ENCODE data around the gene KCNQ1.

KCNQ1 gene, protein sequence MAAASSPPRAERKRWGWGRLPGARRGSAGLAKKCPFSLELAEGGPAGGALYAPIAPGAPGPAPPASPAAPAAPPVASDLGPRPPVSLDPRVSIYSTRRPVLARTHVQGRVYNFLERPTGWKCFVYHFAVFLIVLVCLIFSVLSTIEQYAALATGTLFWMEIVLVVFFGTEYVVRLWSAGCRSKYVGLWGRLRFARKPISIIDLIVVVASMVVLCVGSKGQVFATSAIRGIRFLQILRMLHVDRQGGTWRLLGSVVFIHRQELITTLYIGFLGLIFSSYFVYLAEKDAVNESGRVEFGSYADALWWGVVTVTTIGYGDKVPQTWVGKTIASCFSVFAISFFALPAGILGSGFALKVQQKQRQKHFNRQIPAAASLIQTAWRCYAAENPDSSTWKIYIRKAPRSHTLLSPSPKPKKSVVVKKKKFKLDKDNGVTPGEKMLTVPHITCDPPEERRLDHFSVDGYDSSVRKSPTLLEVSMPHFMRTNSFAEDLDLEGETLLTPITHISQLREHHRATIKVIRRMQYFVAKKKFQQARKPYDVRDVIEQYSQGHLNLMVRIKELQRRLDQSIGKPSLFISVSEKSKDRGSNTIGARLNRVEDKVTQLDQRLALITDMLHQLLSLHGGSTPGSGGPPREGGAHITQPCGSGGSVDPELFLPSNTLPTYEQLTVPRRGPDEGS

GRCh38 chr11:2444821-2445745 is at the start of gene KCNQ1:
Gene KCNQ1, plus strand, starts transcription at chr11:2445008. Its CDS starts 91 bp downstream, at chr11:2445099.
- no peak for DNase-seq (ENCODE audit: low read depth in 2 of 2)

DNA sequence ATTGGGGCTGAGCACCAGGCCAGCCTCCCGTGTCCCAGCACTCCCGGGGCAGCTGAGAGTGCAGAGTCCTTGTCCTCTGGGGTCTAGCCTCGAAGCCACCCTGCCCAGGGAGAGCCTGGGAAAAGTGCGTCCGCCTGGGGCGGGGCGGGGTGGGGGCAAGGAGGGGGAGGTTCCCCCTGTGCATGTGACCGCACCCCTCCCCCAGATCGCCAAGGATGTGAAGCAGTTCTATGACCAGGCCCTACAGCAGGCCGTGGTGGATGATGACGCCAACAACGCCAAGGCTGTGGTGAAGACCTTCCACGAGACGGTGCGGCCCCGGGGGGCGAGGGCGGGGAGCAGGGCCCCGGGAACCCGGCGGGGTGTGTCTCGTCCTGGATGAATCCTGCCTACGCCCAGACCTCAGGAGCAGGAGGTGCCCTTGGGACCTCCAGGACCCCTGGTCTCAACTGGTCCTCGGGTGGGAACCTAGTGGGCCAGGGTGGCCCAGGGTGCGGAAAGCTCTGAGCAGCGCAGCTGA is 49.5 kb upstream of the KCNQ1 start:
- DNase-seq (ENCODE audit: low read depth in 2 of 2): no peak

DNA sequence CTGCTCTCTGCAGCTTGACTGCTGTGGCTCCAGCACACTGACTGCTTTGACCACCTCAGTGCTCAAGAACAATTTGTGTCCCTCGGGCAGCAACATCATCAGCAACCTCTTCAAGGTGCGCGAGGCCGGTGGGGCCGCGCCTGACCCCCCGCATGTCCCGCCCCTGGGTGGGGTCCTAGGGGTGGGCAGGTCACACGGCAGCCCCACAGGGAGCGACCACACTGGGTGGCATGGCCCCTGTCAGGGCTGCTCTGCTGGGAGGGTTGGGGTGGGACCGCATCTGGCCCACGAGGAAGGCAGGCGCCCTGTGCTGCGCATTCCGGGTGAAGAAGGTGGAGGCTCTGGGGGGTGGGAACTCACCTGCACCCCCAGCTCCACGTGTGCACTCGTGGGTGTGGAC is 49.0 kb upstream of the KCNQ1 start:
- DNase-seq (ENCODE audit: low read depth in 2 of 2): no peak

DNA sequence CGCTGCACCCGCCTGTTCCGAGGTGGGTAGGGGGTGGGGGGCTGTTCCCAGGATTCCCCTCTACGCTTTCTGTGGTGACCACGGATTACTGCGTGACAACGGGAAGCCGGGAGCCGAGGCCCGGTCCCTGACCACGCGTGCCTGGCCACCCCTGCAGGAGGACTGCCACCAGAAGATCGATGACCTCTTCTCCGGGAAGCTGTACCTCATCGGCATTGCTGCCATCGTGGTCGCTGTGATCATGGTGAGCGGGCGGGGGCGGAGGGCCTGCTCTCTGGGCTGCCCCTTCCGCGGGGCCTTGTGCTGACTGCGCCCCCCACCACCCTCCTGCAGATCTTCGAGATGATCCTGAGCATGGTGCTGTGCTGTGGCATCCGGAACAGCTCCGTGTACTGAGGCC is 48.3 kb upstream of the KCNQ1 start:
- no peak for DNase-seq (ENCODE audit: low read depth in 2 of 2)

- no peak for DNase-seq (ENCODE audit: low read depth in 2 of 2)
Measured at GRCh38 chr11:2397005-2397404, 47.8 kb upstream of the KCNQ1 start.

DNA sequence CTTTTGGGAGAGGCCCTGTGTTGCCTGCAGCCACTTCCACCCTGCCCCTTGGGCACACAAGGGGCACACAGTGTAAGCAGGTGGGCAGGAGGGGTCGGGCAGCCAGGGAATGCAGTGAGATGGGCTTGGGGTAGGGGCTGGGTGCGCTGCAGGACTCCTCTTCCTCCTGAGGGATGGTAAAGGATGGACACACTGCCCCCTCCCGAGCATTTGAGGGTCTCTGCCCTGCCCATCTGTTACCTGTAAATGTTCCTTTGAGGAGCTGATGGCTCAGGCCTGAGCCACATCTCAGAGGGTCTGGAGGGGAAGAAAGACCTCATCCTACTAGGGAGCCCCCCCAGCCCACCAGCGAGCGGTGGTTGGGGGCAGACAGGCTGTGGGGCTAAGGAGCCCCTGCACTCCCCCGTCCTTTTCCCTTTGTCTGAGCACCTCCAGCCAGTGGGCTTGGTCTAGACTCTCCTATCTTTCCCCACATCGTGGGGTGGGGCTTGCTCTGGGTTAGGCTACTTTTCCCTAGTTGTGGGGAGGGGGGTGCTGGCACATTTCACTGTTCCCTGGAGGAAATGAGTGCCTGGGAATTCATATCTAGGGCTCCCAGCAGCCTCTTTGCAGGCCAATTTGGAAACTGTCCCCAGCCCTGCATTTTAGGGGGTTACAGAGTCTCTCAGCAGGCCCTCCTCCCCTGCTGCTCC is 46.0 kb upstream of the KCNQ1 start:
- DNase-seq (ENCODE audit: low read depth in 2 of 2): no peak

GRCh38 chr11:2399488-2400068 is 45.2 kb upstream of the KCNQ1 start:
- DNase-seq (ENCODE audit: low read depth in 2 of 2): no peak

- DNase-seq (ENCODE audit: low read depth in 2 of 2): peak; percentile 97 to 99
Measured at GRCh38 chr11:2400069-2400761, 44.6 kb upstream of the KCNQ1 start, which contains the start of gene TSSC4. Gene TSSC4, plus strand, starts transcription at chr11:2400750. Its CDS starts 1,884 bp downstream, at chr11:2402634.

GRCh38 chr11:2400762-2401435 is 43.9 kb upstream of the KCNQ1 start:
- no peak for DNase-seq (ENCODE audit: low read depth in 2 of 2)

- no peak for DNase-seq (ENCODE audit: low read depth in 2 of 2)
Measured at GRCh38 chr11:2401436-2401984, 43.3 kb upstream of the KCNQ1 start.

GRCh38 chr11:2402106-2402505 is 42.7 kb upstream of the KCNQ1 start:
- no peak for DNase-seq (ENCODE audit: low read depth in 2 of 2)

DNA sequence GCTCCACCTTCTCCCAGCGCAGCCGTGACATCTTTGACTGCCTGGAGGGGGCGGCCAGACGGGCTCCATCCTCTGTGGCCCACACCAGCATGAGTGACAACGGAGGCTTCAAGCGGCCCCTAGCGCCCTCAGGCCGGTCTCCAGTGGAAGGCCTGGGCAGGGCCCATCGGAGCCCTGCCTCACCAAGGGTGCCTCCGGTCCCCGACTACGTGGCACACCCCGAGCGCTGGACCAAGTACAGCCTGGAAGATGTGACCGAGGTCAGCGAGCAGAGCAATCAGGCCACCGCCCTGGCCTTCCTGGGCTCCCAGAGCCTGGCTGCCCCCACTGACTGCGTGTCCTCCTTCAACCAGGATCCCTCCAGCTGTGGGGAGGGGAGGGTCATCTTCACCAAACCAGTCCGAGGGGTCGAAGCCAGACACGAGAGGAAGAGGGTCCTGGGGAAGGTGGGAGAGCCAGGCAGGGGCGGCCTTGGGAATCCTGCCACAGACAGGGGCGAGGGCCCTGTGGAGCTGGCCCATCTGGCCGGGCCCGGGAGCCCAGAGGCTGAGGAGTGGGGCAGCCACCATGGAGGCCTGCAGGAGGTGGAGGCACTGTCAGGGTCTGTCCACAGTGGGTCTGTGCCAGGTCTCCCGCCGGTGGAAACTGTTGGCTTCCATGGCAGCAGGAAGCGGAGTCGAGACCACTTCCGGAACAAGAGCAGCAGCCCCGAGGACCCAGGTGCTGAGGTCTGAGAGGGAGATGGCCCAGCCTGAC is 41.7 kb upstream of the KCNQ1 start:
- no peak for DNase-seq (ENCODE audit: low read depth in 2 of 2)

- no peak for DNase-seq (ENCODE audit: low read depth in 2 of 2)
Measured at GRCh38 chr11:2404735-2405196, 40.0 kb upstream of the KCNQ1 start.

GRCh38 chr11:2406451-2406850 is 38.4 kb upstream of the KCNQ1 start:
- DNase-seq (ENCODE audit: low read depth in 2 of 2): no peak

- no peak for DNase-seq (ENCODE audit: low read depth in 2 of 2)
Measured at GRCh38 chr11:2406878-2407410, 37.9 kb upstream of the KCNQ1 start.

GRCh38 chr11:2408671-2409070 is 36.1 kb upstream of the KCNQ1 start:
- no peak for DNase-seq (ENCODE audit: low read depth in 2 of 2)

DNA sequence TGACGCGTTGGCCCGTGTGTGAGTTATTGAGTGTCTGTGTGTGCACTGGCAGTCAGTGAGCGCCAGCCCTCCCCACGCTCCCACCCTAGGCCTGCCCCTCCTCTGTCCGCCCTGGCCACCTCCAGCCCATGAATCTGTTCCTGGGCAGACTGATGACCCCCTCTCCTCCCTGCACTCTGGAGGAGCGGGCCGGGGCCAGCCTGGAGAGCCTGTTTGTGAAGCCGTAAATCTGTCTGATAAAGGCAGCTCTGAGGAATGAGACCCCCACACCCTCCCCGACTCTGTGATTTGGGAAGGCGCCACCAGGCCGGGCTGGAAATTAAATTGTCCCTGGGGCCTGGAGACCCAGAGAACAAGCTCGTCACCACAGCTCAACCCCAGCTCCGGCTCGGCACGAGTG is 35.7 kb upstream of the KCNQ1 start:
- no peak for DNase-seq (ENCODE audit: low read depth in 2 of 2)

All from stimulated activated CD8-positive, alpha-beta memory T cell treated with anti-CD3 and anti-CD28 coated beads, Interleukin-7, amount 100 ng/mL, for 1 hour (primary cell).